Caco-2 (cell line): Measurements from ENCODE around the gene FOLH1. TPM values are rescaled to one million over a fixed set of nuclear protein-coding genes. Genes with fewer than 3 reads are reported as not detected.
"Not testable (repeated sequence)": the region's sequence is repeated elsewhere in the genome, so short reads cannot be mapped to it uniquely, and the experiment has no call there.

Experiments
- BruUV-seq: library from RNA; stranded (reverse); fragments of 400-500 nt; replicated peaks from 2 replicates; lab custom pipeline; 2021; lab: Mats Ljungman, UMichigan
- CTCF ChIA-PET: fragments of 300-600 bp; sonication (Branson Sonifier 250); formaldehyde crosslinking; loops from one replicate; lab custom pipeline; 2022; ENCODE audit warnings: antibody characterized with exemption; lab: Charles Lee
- POLR2A ChIA-PET: fragments of 300-600 bp; sonication (Branson Sonifier 250); formaldehyde crosslinking; loops from one replicate; lab custom pipeline; 2022; ENCODE audit warnings: antibody characterized with exemption; lab: Charles Lee
- DNase-seq, 2 experiments: peaks; one replicate each; pipeline versions ENCODE4 v3.0.0 to v3.0.0-alpha.2; 2020 to 2022
- H3K27me3 ChIP-seq: replicated peaks from 2 replicates; pipeline ENCODE4 v1.6.0; 2011; ENCODE audit warnings: low read length; ENCODE audit not compliant: control insufficient read depth, insufficient read depth
- H3K36me3 ChIP-seq: 2 replicates; pipeline ENCODE4 v1.5.1; 2011; ENCODE audit warnings: low read length; ENCODE audit not compliant: control insufficient read depth, insufficient read depth
- H3K4me1 ChIP-seq: fragments of 250-450 bp; sonication (Bioruptor Pico); 2 replicates; pipeline ENCODE4 v1.5.1; 2020; ENCODE audit warnings: mild to moderate bottlenecking
- H3K4me3 ChIP-seq: 2 replicates; pipeline ENCODE4 v1.5.1; 2011; ENCODE audit warnings: low read depth, mild to moderate bottlenecking, control low read depth, low read length
- H3K9me3 ChIP-seq: fragments of 250-450 bp; sonication (Bioruptor Pico); 2 replicates; pipeline ENCODE4 v1.5.1; 2020; ENCODE audit warnings: mild to moderate bottlenecking, moderate library complexity
- H3K27ac Mint-ChIP-seq: one replicate; pipeline ENCODE4 v1.8.0; 2022; ENCODE audit warnings: mixed read lengths; ENCODE audit not compliant: unreplicated experiment
- H3K27me3 Mint-ChIP-seq: one replicate; pipeline ENCODE4 v1.8.0; 2022; ENCODE audit warnings: mixed read lengths; ENCODE audit not compliant: insufficient read depth, unreplicated experiment
- H3K36me3 Mint-ChIP-seq: one replicate; pipeline ENCODE4 v1.8.0; 2022; ENCODE audit warnings: mild to moderate bottlenecking, mixed read lengths; ENCODE audit not compliant: insufficient read depth, unreplicated experiment
- H3K4me1 Mint-ChIP-seq: one replicate; pipeline ENCODE4 v1.8.0; 2022; ENCODE audit warnings: low read depth, mixed read lengths; ENCODE audit not compliant: unreplicated experiment
- H3K4me3 Mint-ChIP-seq: one replicate; pipeline ENCODE4 v1.8.0; 2022; ENCODE audit warnings: mild to moderate bottlenecking, moderate library complexity, mixed read lengths; ENCODE audit not compliant: unreplicated experiment
- H3K9me3 Mint-ChIP-seq: one replicate; pipeline ENCODE4 v1.8.0; 2022; ENCODE audit warnings: mixed read lengths; ENCODE audit not compliant: unreplicated experiment
- intact Hi-C: fragments of 100-400 bp; cut with micrococcal nuclease; formaldehyde crosslinking; loops from one replicate; pipeline ENCODE4 v1.10.0; 2022; ENCODE audit not compliant: unreplicated experiment
- total RNA-seq: library from RNA; stranded (reverse); gene quantifications from 2 replicates; pipeline ENCODE4 v1.2.3, GENCODE V29; 2022
- TF ChIP-seq, protein P1 (sequence below), 2 experiments: fragments of 200-600 bp in 1 of 2; IDR thresholded peaks; 1 replicate in 1 of 2; 2 replicates in 1 of 2; pipeline versions ENCODE4 v1.5.1 to v1.8.0; 2011 to 2022; ENCODE audit warnings: antibody characterized with exemption in 1 of 2, control low read depth in 1 of 2, inconsistent platforms in 1 of 2, low read depth in 1 of 2, low read length in 1 of 2, mild to moderate bottlenecking in 1 of 2, moderate library complexity in 1 of 2; ENCODE audit not compliant: insufficient read depth in 1 of 2, severe bottlenecking in 1 of 2, unreplicated experiment in 1 of 2

FOLH1 gene
- total RNA-seq, 1 experiment from 2014 or later, result not detected

DNA sequence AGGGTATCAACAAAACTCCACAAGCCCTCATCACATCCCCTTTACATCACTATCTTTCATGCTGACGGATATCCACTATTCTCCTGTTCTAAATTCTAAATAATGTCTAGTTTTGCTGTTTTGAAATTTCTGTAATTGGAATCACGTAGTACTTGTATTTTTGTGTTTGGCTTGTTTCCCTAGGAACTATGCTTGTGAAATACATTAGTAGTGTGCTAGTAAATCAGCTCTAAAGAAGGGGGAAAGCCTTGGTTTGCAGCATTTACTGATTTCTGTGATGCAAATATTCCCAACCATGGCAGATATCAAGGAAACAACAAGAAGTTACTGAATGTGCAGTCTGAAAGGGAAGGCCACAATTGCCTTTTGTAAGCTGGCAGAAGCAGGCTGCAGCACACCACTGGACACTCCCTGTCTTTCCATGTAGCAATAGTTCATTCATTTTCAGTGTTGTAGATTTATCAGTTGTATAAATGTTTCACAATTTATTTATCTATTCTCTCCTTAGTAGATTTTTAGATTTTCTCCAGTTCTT is 4.7 kb upstream of the FOLH1 start:
- Mint-ChIP-seq H3K4me1 (no peaks in the 10 kb centered on the region), H3K4me3 (no peak overlapping the region), H3K27ac (no peak overlapping the region), H3K27me3 (no peaks in the 10 kb centered on the region), H3K36me3 (no peaks in the 10 kb centered on the region), H3K9me3 (no peaks in the 10 kb centered on the region)
- intact Hi-C loops, result no loop called here
- Histone ChIP-seq H3K4me3 (no peak overlapping the region), H3K36me3 (no peaks in the 10 kb centered on the region), H3K4me1 (no peaks in the 10 kb centered on the region), H3K27me3 (no peaks in the 10 kb centered on the region), H3K9me3 (no peaks in the 10 kb centered on the region)
- TF ChIP-seq, protein P1, sequence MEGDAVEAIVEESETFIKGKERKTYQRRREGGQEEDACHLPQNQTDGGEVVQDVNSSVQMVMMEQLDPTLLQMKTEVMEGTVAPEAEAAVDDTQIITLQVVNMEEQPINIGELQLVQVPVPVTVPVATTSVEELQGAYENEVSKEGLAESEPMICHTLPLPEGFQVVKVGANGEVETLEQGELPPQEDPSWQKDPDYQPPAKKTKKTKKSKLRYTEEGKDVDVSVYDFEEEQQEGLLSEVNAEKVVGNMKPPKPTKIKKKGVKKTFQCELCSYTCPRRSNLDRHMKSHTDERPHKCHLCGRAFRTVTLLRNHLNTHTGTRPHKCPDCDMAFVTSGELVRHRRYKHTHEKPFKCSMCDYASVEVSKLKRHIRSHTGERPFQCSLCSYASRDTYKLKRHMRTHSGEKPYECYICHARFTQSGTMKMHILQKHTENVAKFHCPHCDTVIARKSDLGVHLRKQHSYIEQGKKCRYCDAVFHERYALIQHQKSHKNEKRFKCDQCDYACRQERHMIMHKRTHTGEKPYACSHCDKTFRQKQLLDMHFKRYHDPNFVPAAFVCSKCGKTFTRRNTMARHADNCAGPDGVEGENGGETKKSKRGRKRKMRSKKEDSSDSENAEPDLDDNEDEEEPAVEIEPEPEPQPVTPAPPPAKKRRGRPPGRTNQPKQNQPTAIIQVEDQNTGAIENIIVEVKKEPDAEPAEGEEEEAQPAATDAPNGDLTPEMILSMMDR (IDR thresholded peaks at IDR 0.05; ENCODE audit: insufficient read depth in 1 of 2, low read depth in 1 of 2, low read length in 1 of 2, severe bottlenecking in 1 of 2, unreplicated experiment in 1 of 2), result no peak
- CTCF ChIA-PET, result no interaction called here
- BruUV-seq, result no TSS peak
- POLR2A ChIA-PET, result no interaction called here
- DNase-seq, result no peak

DNA sequence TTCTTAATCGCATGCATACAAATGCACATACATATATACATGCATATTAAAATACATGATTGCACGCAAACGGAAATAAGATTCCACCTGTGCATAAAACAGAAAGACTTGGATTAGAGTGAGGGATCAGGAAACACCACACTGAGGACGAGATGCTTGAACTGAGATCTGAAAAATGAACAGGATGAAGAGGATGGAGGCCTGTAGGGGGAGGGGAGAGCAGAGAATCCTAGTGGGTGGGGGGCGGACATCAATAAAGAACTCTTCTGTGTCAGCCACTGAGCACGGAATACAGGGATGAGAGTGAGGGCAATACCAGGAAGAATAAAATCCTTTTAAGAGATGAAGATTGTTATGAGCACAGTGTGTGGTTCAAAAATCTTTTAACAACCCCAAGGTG is 1.4 kb downstream of the FOLH1 start:
- intact Hi-C loops, DNase-seq, H3K9me3 Mint-ChIP-seq, H3K27ac Mint-ChIP-seq, BruUV-seq, H3K4me3 Mint-ChIP-seq, H3K4me1 Mint-ChIP-seq, CTCF ChIA-PET, H3K27me3 Mint-ChIP-seq, POLR2A ChIA-PET, H3K27me3 ChIP-seq, H3K9me3 ChIP-seq, H3K36me3 ChIP-seq, H3K36me3 Mint-ChIP-seq, H3K4me3 ChIP-seq, H3K4me1 ChIP-seq: not testable (repeated sequence)

DNA sequence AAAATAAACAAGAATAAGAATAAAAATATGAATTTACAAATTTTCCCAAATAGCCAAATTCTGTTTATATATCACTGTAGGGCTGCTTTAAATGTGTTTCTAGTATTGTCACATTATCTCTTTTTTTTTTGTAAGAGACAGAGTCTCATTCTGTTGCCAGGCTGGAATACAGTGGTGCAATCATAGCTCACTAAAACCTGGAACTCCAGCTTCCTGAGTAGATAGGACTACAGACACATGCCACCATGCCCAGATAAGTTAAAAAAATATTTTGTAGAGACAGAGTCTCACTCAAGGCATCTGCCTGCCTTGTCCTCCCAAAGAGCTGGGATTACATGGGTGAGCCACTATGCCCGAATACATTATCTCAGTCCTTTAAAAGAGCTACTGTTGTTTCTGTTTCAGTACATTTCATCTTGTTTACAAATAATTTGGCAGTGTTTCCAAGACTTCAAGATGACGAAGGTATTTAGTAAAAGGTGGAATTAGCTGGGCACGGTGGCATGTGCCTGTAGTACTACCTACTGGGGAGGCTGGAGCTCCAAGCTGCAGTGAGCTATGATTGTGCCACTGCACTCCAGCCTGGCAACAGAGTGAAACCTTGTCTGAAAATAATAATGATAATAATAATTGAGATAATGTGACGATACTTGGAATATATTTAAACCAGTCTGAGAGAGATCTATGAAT is 6.0 kb downstream of the FOLH1 start:
- no peaks in the 10 kb centered on the region for H3K27me3 Mint-ChIP-seq
- POLR2A ChIA-PET, result no interaction called here
- intact Hi-C loops, result no loop called here
- CTCF ChIA-PET, result no interaction called here
- no peaks in the 10 kb centered on the region for H3K36me3 Mint-ChIP-seq
- TF ChIP-seq, protein P1 (IDR thresholded peaks at IDR 0.05; ENCODE audit: insufficient read depth in 1 of 2, low read depth in 1 of 2, low read length in 1 of 2, severe bottlenecking in 1 of 2, unreplicated experiment in 1 of 2), result no peak
- H3K36me3 ChIP-seq, result no peaks in the 10 kb centered on the region
- DNase-seq, result no peak
- H3K27ac Mint-ChIP-seq, result no peak overlapping the region
- no peaks in the 10 kb centered on the region for H3K9me3 Mint-ChIP-seq
- BruUV-seq, result no TSS peak
- H3K4me1 Mint-ChIP-seq, result no peaks in the 10 kb centered on the region
- H3K4me3 ChIP-seq, result no peak overlapping the region
- no peaks in the 10 kb centered on the region for H3K4me1 ChIP-seq
- H3K27me3 ChIP-seq, result no peaks in the 10 kb centered on the region
- H3K4me3 Mint-ChIP-seq, result no peak overlapping the region
- H3K9me3 ChIP-seq, result no peaks in the 10 kb centered on the region

GRCh38 chr11:49196775-49197174 is 11.6 kb downstream of the FOLH1 start:
- H3K9me3 ChIP-seq, H3K4me3 Mint-ChIP-seq, intact Hi-C loops, DNase-seq, H3K4me3 ChIP-seq, POLR2A ChIA-PET, H3K27ac Mint-ChIP-seq, H3K36me3 ChIP-seq, H3K4me1 ChIP-seq, BruUV-seq, H3K27me3 ChIP-seq, H3K27me3 Mint-ChIP-seq, H3K9me3 Mint-ChIP-seq, H3K36me3 Mint-ChIP-seq, H3K4me1 Mint-ChIP-seq, CTCF ChIA-PET: not testable (repeated sequence)

DNA sequence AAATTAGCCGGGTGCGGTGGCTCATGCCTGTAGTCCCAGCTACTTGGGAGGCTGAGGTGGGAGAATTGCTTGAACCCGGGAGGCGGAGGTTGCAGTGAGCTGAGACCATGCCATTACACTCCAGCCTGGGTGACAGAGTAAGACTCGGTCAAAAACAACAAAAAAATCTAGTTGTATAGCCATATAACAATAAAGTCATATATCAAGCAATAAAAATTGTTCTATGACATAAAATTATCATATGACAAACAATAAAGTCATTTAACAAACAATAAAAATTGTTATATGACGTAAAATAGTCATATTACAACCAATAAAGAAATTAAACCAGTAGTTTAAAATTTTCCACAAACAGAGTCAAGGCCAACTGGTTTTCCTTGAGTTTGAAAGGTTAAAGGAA is 12.4 kb downstream of the FOLH1 start:
- intact Hi-C loops, POLR2A ChIA-PET, H3K27me3 ChIP-seq, H3K36me3 Mint-ChIP-seq, H3K36me3 ChIP-seq, H3K4me3 ChIP-seq, H3K27ac Mint-ChIP-seq, H3K27me3 Mint-ChIP-seq, H3K4me1 Mint-ChIP-seq, BruUV-seq, H3K9me3 ChIP-seq, H3K4me1 ChIP-seq, DNase-seq, H3K9me3 Mint-ChIP-seq, H3K4me3 Mint-ChIP-seq: not testable (repeated sequence)
- CTCF ChIA-PET, result interaction anchor here (0.6 kb wide), 1 partner anchor 1177 kb away, joined by 3 read pairs; no protein-coding TSS in a partner anchor
